ENCODE results near the gene NFIB. TPM values are rescaled to one million over a fixed set of nuclear protein-coding genes. Genes with fewer than 3 reads are reported as not detected.

NFIB gene
- total and polyA plus RNA-seq, 10 of the 15 experiments (the other 5 are each of a cell fraction or from before 2014, with no cell fraction given), result under 0.01 to 0.19 (median 0.05) TPM; not detected in 3

DNA sequence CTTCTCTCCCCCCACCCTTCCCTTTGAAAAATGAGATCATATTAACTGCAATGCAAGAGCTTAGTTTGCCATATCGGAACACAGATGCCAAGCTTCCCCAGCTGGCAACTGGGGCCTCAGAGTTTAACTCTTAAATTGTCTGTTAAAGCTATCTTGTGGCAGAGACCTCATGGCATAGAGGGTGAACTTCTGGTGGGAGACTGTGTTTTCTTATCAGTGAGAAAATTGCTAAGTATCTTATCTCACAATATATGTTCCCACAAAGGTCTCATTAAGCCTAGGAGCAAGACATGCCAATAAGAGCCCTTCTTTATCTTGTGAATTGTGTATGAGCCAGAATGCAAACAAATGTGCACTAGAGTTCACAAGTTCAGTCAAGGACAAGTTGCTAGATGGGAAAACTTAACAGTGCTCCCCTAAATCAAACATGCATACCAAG, 12.3 kb downstream of the NFIB start:
- no peak overlapping the region for H3K9ac ChIP-seq (ENCODE audit: control insufficient read depth, insufficient read depth, low read length)
- DNase-seq (ENCODE audit: low read depth, low spot score), result no peak
- H3K4me1 ChIP-seq (ENCODE audit: control insufficient read depth, insufficient read depth, low read length), result no peaks in the 10 kb centered on the region
- TF ChIP-seq SMAD1 (IDR thresholded peaks at IDR 0.05; ENCODE audit: low read depth, partially characterized antibody), result no peak
- TF ChIP-seq, protein P1, sequence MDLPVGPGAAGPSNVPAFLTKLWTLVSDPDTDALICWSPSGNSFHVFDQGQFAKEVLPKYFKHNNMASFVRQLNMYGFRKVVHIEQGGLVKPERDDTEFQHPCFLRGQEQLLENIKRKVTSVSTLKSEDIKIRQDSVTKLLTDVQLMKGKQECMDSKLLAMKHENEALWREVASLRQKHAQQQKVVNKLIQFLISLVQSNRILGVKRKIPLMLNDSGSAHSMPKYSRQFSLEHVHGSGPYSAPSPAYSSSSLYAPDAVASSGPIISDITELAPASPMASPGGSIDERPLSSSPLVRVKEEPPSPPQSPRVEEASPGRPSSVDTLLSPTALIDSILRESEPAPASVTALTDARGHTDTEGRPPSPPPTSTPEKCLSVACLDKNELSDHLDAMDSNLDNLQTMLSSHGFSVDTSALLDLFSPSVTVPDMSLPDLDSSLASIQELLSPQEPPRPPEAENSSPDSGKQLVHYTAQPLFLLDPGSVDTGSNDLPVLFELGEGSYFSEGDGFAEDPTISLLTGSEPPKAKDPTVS (IDR thresholded peaks at IDR 0.05; ENCODE audit: low read depth, low read length), result no peak
- TF ChIP-seq HDAC6 (IDR thresholded peaks at IDR 0.05; ENCODE audit: unreplicated experiment), result no peak
- no peak for TF ChIP-seq NBN (IDR thresholded peaks at IDR 0.05)
- H3K36me3 ChIP-seq (ENCODE audit: control insufficient read depth in 2 of 2, insufficient read depth in 2 of 2, low read length in 1 of 2), result no peaks in the 10 kb centered on the region
- no peaks in the 10 kb centered on the region for H3K9me3 ChIP-seq (replicated peaks; ENCODE audit: control insufficient read depth, insufficient read depth, low read length)
- ChIA-PET RAD21 (ENCODE audit: unreplicated experiment) (no interaction called here), SMC1A (ENCODE audit: uncharacterized antibody, unreplicated experiment) (interaction anchor here (0.8 to 0.9 kb wide), 2 partner anchors 10 to 11 kb away, joined by 3 read pairs; no protein-coding TSS in a partner anchor), POLR2A (no interaction called here), CTCF (no interaction called here)
- in situ Hi-C loops (cut with MboI), result no loop called here
- no peak overlapping the region for H3K4me3 ChIP-seq
- no peak for FAIRE-seq
- intact Hi-C loops (cut with micrococcal nuclease; ENCODE audit: unreplicated experiment), result no loop called here
- 29% methylated on average over 1 of the region's 1 CpG for WGBS (ENCODE audit: insufficient coverage, insufficient replicate concordance, low lambda C conversion rate, missing lambda C conversion rate)
- no peak overlapping the region for H2AFZ ChIP-seq (ENCODE audit: control insufficient read depth, low read depth, low read length)
- H4K20me1 ChIP-seq (ENCODE audit: control insufficient read depth, insufficient read depth), result no peaks in the 10 kb centered on the region
- no peaks in the 10 kb centered on the region for H3K79me2 ChIP-seq (ENCODE audit: control insufficient read depth, insufficient read depth, low read length)
- ATAC-seq, result no peak
- no peak overlapping the region for H3K27ac ChIP-seq (ENCODE audit: control insufficient read depth, insufficient read depth)
- no peak overlapping the region for H3K4me2 ChIP-seq (ENCODE audit: control insufficient read depth, insufficient read depth)
- no peaks in the 10 kb centered on the region for H3K27me3 ChIP-seq (replicated peaks in 1 of 2; ENCODE audit: control insufficient read depth in 2 of 2, insufficient read depth in 2 of 2, low read length in 1 of 2)
- BruUV-seq (replicated peaks), result no TSS peak

DNA sequence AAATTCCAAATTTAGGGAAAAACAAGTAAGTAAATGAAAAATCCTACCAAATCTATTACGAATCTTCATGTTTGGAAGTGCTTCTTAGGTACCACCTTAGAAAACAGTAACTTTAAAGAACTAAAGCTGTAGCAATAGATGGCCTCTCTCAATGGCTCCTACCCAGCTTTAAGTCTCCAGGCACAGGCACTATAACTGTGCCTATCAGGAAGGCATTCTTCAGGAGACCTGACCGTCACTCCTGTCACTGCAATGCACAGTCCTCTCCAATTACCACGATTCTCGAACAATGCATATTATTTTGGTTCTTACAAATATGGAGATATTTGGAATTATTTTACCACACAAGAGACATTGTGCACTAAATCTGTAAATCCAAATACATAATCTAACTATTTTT, 12.9 kb downstream of the NFIB start:
- Histone ChIP-seq H3K27me3 (replicated peaks in 1 of 2; ENCODE audit: control insufficient read depth in 2 of 2, insufficient read depth in 2 of 2, low read length in 1 of 2) (no peaks in the 10 kb centered on the region), H3K9me3 (replicated peaks; ENCODE audit: control insufficient read depth, insufficient read depth, low read length) (no peaks in the 10 kb centered on the region), H3K4me3 (no peak overlapping the region), H3K27ac (ENCODE audit: control insufficient read depth, insufficient read depth) (no peak overlapping the region), H3K4me2 (ENCODE audit: control insufficient read depth, insufficient read depth) (no peak overlapping the region), H2AFZ (ENCODE audit: control insufficient read depth, low read depth, low read length) (no peak overlapping the region), H4K20me1 (ENCODE audit: control insufficient read depth, insufficient read depth) (no peaks in the 10 kb centered on the region), H3K36me3 (ENCODE audit: control insufficient read depth in 2 of 2, insufficient read depth in 2 of 2, low read length in 1 of 2) (no peaks in the 10 kb centered on the region), H3K4me1 (ENCODE audit: control insufficient read depth, insufficient read depth, low read length) (no peaks in the 10 kb centered on the region), H3K79me2 (ENCODE audit: control insufficient read depth, insufficient read depth, low read length) (no peaks in the 10 kb centered on the region), H3K9ac (ENCODE audit: control insufficient read depth, insufficient read depth, low read length) (no peak overlapping the region)
- SMC1A ChIA-PET (ENCODE audit: uncharacterized antibody, unreplicated experiment), result interaction anchor here (0.9 kb wide), 1 partner anchor 9 kb away, joined by 3 read pairs; no protein-coding TSS in a partner anchor
- CTCF ChIA-PET, result no interaction called here
- DNase-seq (ENCODE audit: low read depth, low spot score), result no peak
- POLR2A ChIA-PET, result no interaction called here
- no peak for ATAC-seq
- intact Hi-C loops (cut with micrococcal nuclease; ENCODE audit: unreplicated experiment), result no loop called here
- FAIRE-seq, result no peak
- no TSS peak for BruUV-seq (replicated peaks)
- in situ Hi-C loops (cut with MboI), result no loop called here
- WGBS (ENCODE audit: insufficient coverage, insufficient replicate concordance, low lambda C conversion rate, missing lambda C conversion rate), result 5% methylated on average over 4 of the region's 4 CpGs
- TF ChIP-seq, protein P2, sequence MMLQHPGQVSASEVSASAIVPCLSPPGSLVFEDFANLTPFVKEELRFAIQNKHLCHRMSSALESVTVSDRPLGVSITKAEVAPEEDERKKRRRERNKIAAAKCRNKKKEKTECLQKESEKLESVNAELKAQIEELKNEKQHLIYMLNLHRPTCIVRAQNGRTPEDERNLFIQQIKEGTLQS (IDR thresholded peaks at IDR 0.05; ENCODE audit: borderline replicate concordance, extremely low read depth, low read depth, low read length), result no peak
- RAD21 ChIA-PET (ENCODE audit: unreplicated experiment), result no interaction called here

Data from GM12878 (cell line).